GM23338 (cell line): ENCODE measurements around the gene ARHGEF38. TPM values are rescaled to one million over a fixed set of nuclear protein-coding genes. Genes with fewer than 3 reads are reported as not detected.

Experiments
- ATAC-seq: fragments of 200-7000 bp; cut with Tn5 transposase; 3 replicates; pipeline ENCODE4 v1.9.1; 2020
- DNase-seq: peaks from one replicate; pipeline ENCODE4 v3.0.0-alpha.2; 2015; ENCODE audit warnings: low spot score
- H2AFZ ChIP-seq: fragments of 200-600 bp; sonication (generic); 2 replicates; pipeline ENCODE4 v1.8.0; 2016; ENCODE audit warnings: antibody characterized with exemption, mild to moderate bottlenecking, moderate library complexity
- H3F3A ChIP-seq: fragments of 200-600 bp; sonication (generic); replicated peaks from 2 replicates; pipeline ENCODE4 v1.8.0; 2017; ENCODE audit warnings: antibody characterized with exemption, mixed run types, low read depth
- H3K27ac ChIP-seq: fragments of 200-600 bp; sonication (generic); 2 replicates; pipeline ENCODE4 v1.6.1; 2016; ENCODE audit warnings: low read depth
- H3K27me3 ChIP-seq: fragments of 200-600 bp; sonication (generic); 2 replicates; pipeline ENCODE4 v1.8.0; 2016; ENCODE audit warnings: mild to moderate bottlenecking, mixed run types, moderate library complexity; ENCODE audit not compliant: insufficient read depth
- H3K36me3 ChIP-seq: fragments of 200-600 bp; sonication (generic); 2 replicates; pipeline ENCODE4 v1.8.0; 2016; ENCODE audit warnings: mild to moderate bottlenecking; ENCODE audit not compliant: insufficient read depth
- H3K4me1 ChIP-seq: fragments of 200-600 bp; sonication (generic); 2 replicates; pipeline ENCODE4 v1.8.0; 2016; ENCODE audit warnings: mild to moderate bottlenecking, moderate library complexity; ENCODE audit not compliant: insufficient read depth
- H3K4me2 ChIP-seq: fragments of 200-600 bp; sonication (generic); 2 replicates; pipeline ENCODE4 v1.7.1; 2017; ENCODE audit warnings: mixed run types
- H3K4me3 ChIP-seq: fragments of 200-600 bp; sonication (generic); 2 replicates; pipeline ENCODE4 v1.6.1; 2016; ENCODE audit warnings: mixed run types
- H3K79me2 ChIP-seq: fragments of 200-600 bp; sonication (generic); replicated peaks from 2 replicates; pipeline ENCODE4 v1.8.0; 2017; ENCODE audit warnings: mild to moderate bottlenecking; ENCODE audit not compliant: insufficient read depth
- H3K9me2 ChIP-seq: fragments of 200-600 bp; sonication (generic); 2 replicates; pipeline ENCODE4 v1.8.0; 2017; ENCODE audit not compliant: insufficient read depth
- H4K20me1 ChIP-seq: fragments of 200-600 bp; sonication (generic); replicated peaks from 2 replicates; pipeline ENCODE4 v1.8.0; 2017; ENCODE audit warnings: mild to moderate bottlenecking; ENCODE audit not compliant: insufficient read depth
- H3K27ac Mint-ChIP-seq: 2 replicates; pipeline ENCODE4 v1.8.0; 2020; ENCODE audit warnings: inconsistent platforms, mild to moderate bottlenecking, moderate library complexity, mixed read lengths
- H3K27me3 Mint-ChIP-seq: 3 replicates; pipeline ENCODE4 v1.8.0; 2022; ENCODE audit warnings: low read depth, mild to moderate bottlenecking, moderate library complexity, mixed read lengths, inconsistent platforms; ENCODE audit not compliant: insufficient read depth, poor library complexity
- H3K36me3 Mint-ChIP-seq: 3 replicates; pipeline ENCODE4 v1.8.0; 2021; ENCODE audit warnings: low read depth, mild to moderate bottlenecking, inconsistent platforms, moderate library complexity, mixed read lengths
- H3K4me1 Mint-ChIP-seq: 3 replicates; pipeline ENCODE4 v1.8.0; 2020; ENCODE audit warnings: mild to moderate bottlenecking, inconsistent platforms, mixed read lengths
- H3K4me3 Mint-ChIP-seq: 3 replicates; pipeline ENCODE4 v1.8.0; 2021; ENCODE audit warnings: moderate library complexity, mild to moderate bottlenecking, inconsistent platforms, mixed read lengths
- H3K9me3 Mint-ChIP-seq: 3 replicates; pipeline ENCODE4 v1.8.0; 2020; ENCODE audit warnings: moderate library complexity, mild to moderate bottlenecking, inconsistent platforms, mixed read lengths
- CTCF ChIP-seq, 2 experiments: fragments of 200-600 bp in 1 of 2; sonication (generic) in 1 of 2; conservative IDR thresholded peaks; 2 replicates each; pipeline versions ENCODE4 v1.5.1 to v1.6.1; 2016 to 2017; ENCODE audit warnings: antibody characterized with exemption in 2 of 2, low read depth in 2 of 2, mild to moderate bottlenecking in 2 of 2, moderate library complexity in 1 of 2
- EZH2 ChIP-seq: fragments of 200-600 bp; sonication (generic); IDR thresholded peaks from one replicate; pipeline ENCODE4 v1.8.0; 2017; ENCODE audit warnings: antibody characterized with exemption, mild to moderate bottlenecking, low read depth; ENCODE audit not compliant: unreplicated experiment
- EZH2phosphoT487 ChIP-seq: fragments of 200-600 bp; sonication (generic); IDR thresholded peaks from one replicate; pipeline ENCODE4 v1.8.1; 2018; ENCODE audit warnings: antibody characterized with exemption; ENCODE audit not compliant: unreplicated experiment
- JUNB ChIP-seq: IDR thresholded peaks from one replicate; pipeline ENCODE4 v1.6.1; 2016; ENCODE audit warnings: antibody characterized with exemption; ENCODE audit not compliant: unreplicated experiment
- NANOG ChIP-seq: IDR thresholded peaks from 2 replicates; pipeline ENCODE4 v1.6.1; 2016; ENCODE audit warnings: antibody characterized with exemption, borderline replicate concordance
- POLR2AphosphoS5 ChIP-seq: IDR thresholded peaks from 2 replicates; pipeline ENCODE4 v1.6.1; 2016; ENCODE audit warnings: antibody characterized with exemption, low read depth
- REST ChIP-seq: IDR thresholded peaks from one replicate; pipeline ENCODE4 v1.6.1; 2018; ENCODE audit warnings: antibody characterized with exemption; ENCODE audit not compliant: unreplicated experiment
- STAT1 ChIP-seq: IDR thresholded peaks from one replicate; pipeline ENCODE4 v1.6.1; 2016; ENCODE audit warnings: antibody characterized with exemption; ENCODE audit not compliant: unreplicated experiment
- ZNF331 ChIP-seq: fragments of 250-450 bp; sonication (Bioruptor Pico); IDR thresholded peaks from 2 replicates; pipeline ENCODE4 v1.5.0; 2020; ENCODE audit warnings: low read depth, mild to moderate bottlenecking, moderate library complexity
- ZNF462 ChIP-seq: fragments of 250-450 bp; sonication (Bioruptor Pico); IDR thresholded peaks from 2 replicates; pipeline ENCODE4 v1.5.0; 2020; ENCODE audit warnings: mild to moderate bottlenecking, moderate library complexity
- polyA plus RNA-seq: library from polyadenylated mRNA; unstranded; fragments of >200 nt; fragmentation: Nextera tagmentation; extraction: Ambion mirVana; gene quantifications from 2 replicates; pipeline ENCODE4 v1.2.1, GENCODE V29; 2016
- total RNA-seq: library from RNA; depleted of rRNA; stranded (reverse); fragments of >200 nt; shearing (Covaris generic); gene quantifications from 2 replicates; pipeline ENCODE4 v1.2.3, GENCODE V29; 2014
- TF ChIP-seq, protein P1 (sequence below): IDR thresholded peaks from 2 replicates; pipeline ENCODE4 v1.6.1; 2016; ENCODE audit warnings: antibody characterized with exemption

Gene ARHGEF38
- total and polyA plus RNA-seq, 2 experiments from 2014 or later, result 0.58 TPM; not detected in 1

- TF ChIP-seq, protein P1, sequence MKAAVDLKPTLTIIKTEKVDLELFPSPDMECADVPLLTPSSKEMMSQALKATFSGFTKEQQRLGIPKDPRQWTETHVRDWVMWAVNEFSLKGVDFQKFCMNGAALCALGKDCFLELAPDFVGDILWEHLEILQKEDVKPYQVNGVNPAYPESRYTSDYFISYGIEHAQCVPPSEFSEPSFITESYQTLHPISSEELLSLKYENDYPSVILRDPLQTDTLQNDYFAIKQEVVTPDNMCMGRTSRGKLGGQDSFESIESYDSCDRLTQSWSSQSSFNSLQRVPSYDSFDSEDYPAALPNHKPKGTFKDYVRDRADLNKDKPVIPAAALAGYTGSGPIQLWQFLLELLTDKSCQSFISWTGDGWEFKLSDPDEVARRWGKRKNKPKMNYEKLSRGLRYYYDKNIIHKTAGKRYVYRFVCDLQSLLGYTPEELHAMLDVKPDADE, result no peak
- TF ChIP-seq ZNF462 (CRISPR knock-in tag) (no peak), STAT1 (no peak), ZNF331 (CRISPR knock-in tag) (no peak)
Measured at GRCh38 chr4:105542039-105542438, 10.4 kb upstream of the ARHGEF38 start (continued).

GRCh38 chr4:105543346-105543745, 9.1 kb upstream of the ARHGEF38 start:
- Histone ChIP-seq H3K27ac (no peak overlapping the region), H3K4me1 (no peaks in the 10 kb centered on the region), H3K27me3 (peaks cover 69% of the 10 kb centered on the region), H3K4me3 (no peak overlapping the region), H3K9me2 (no peaks in the 10 kb centered on the region), H4K20me1 (no peaks in the 10 kb centered on the region; the same call in none of the 2 replicates), H3K36me3 (no peaks in the 10 kb centered on the region), H3F3A (no peaks in the 10 kb centered on the region), H2AFZ (no peak overlapping the region), H3K4me2 (no peak overlapping the region), H3K79me2 (no peaks in the 10 kb centered on the region)
- no peak overlapping the region for H3K4me3 Mint-ChIP-seq
- no peaks in the 10 kb centered on the region; the same call in 2 of the 3 replicates for H3K9me3 Mint-ChIP-seq
- H3K27me3 Mint-ChIP-seq, result peaks cover 8% of the 10 kb centered on the region
- no peak overlapping the region for H3K27ac Mint-ChIP-seq
- DNase-seq, result no peak
- no peaks in the 10 kb centered on the region for H3K4me1 Mint-ChIP-seq
- no peaks in the 10 kb centered on the region for H3K36me3 Mint-ChIP-seq
- no peak for ATAC-seq
- TF ChIP-seq JUNB (no peak), POLR2AphosphoS5 (no peak), EZH2 (no peak), ZNF331 (CRISPR knock-in tag) (no peak), REST (no peak), EZH2phosphoT487 (no peak), CTCF (conservative IDR thresholded peaks at IDR 0.05; ENCODE audit: low read depth in 2 of 2) (no peak), NANOG (no peak), STAT1 (no peak)
- TF ChIP-seq, protein P1, result no peak
